ENCODE data around the gene PRDM10. TPM values are rescaled to one million over a fixed set of nuclear protein-coding genes. Genes with fewer than 3 reads are reported as not detected.

PRDM10 gene
- total RNA-seq, 1 experiment from 2014 or later: 7.7 TPM

DNA sequence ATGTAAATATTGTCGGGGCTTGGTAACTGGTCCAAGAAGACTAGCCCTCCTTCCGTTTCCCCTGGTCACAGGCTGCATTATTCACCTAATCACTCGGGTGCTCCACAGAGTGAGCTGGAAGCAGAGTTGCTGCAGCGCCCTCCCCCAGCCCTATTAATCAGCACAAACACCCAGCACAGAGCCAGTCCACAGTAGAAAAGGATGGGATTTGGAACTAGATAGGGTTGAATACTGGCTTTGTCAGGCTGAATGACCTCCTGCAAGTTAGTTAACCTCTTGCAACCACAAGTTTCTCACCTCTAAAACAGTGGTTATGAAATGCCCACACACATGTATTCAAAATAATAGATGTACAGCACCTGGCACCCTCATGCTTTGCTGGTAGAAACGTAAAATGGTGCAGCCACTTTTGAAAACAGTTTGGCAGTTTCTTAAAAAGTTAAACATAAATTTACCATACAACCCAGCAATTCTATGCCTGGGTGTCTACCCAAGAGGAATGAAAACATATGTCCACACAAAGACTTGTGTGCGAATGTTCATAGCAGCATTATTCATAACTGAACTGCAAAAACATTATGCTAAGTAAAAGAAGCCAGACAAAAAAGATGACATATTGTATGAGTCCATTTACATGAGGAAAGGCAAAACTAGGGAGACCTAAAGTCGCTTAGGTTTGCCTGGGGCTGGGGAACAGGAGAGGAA is 35.4 kb upstream of the PRDM10 start:
- Histone ChIP-seq H4K20me1 (ENCODE audit: control insufficient read depth, insufficient read depth, insufficient read length) (no peaks in the 10 kb centered on the region), H3K9me3 (ENCODE audit: control insufficient read depth, low read depth, low read length) (no peaks in the 10 kb centered on the region)
- peaks cover 12% of the 10 kb centered on the region in 2 experiments for H3K4me1 Mint-ChIP-seq

More for the DNA sequence above, 35.4 kb upstream of the PRDM10 start:
- Histone ChIP-seq H3T11ph (ENCODE audit: low read length) (no peak overlapping the region), H2BK5ac (ENCODE audit: insufficient read length, low read length) (no peak overlapping the region), H2AK5ac (ENCODE audit: insufficient read length, low read length) (no peak overlapping the region), H2AFZ (ENCODE audit: low read length) (no peak overlapping the region), H2BK120ac (ENCODE audit: low read depth, low read length, poor library complexity, severe bottlenecking) (no peak overlapping the region), H4K5ac (ENCODE audit: insufficient read length, low read depth, low read length) (no peak overlapping the region), H2BK12ac (ENCODE audit: insufficient read length, low read depth, low read length) (no peak overlapping the region), H3K56ac (ENCODE audit: insufficient read length, low read depth, low read length) (no peak overlapping the region), H2BK20ac (ENCODE audit: low read depth, low read length, poor library complexity, severe bottlenecking) (no peak overlapping the region), H4K91ac (ENCODE audit: insufficient read length, low read depth, low read length) (no peak overlapping the region), H3K79me1 (ENCODE audit: insufficient read depth, low read depth, low read length, poor library complexity, severe bottlenecking) (no peaks in the 10 kb centered on the region), H3K9ac (ENCODE audit: extremely low read depth, insufficient read length, low read length) (no peak overlapping the region), H3K23ac (ENCODE audit: insufficient read length, low read depth, low read length) (no peak overlapping the region), H3K18ac (ENCODE audit: insufficient read length, low read depth, low read length) (no peak overlapping the region), H3K79me2 (ENCODE audit: insufficient read depth, low read length) (no peaks in the 10 kb centered on the region), H3K27me3 (ENCODE audit: insufficient read depth, low read length) (no peaks in the 10 kb centered on the region), H4K8ac (replicated peaks; ENCODE audit: insufficient read length, low read depth, low read length) (no peak overlapping the region), H3K23me2 (ENCODE audit: insufficient read length, low read depth, low read length, poor library complexity, severe bottlenecking) (no peaks in the 10 kb centered on the region), H3K4ac (ENCODE audit: low read depth, low read length) (no peak overlapping the region), H3K14ac (ENCODE audit: insufficient read depth, low read length) (no peak overlapping the region), H3K4me2 (ENCODE audit: insufficient read depth, insufficient read length, low read length) (no peak overlapping the region), H3K27ac (ENCODE audit: insufficient read length, low read depth, low read length) (no peak overlapping the region), H2BK15ac (ENCODE audit: low read depth, low read length) (no peak overlapping the region), H3K4me1 (ENCODE audit: insufficient read depth, low read length) (no peaks in the 10 kb centered on the region; the same call in 1 of the 2 replicates)
- Mint-ChIP-seq H3K9me3 (no peaks in the 10 kb centered on the region; a peak in 1 of 5 replicates), H3K27me3 (ENCODE audit: low read depth) (no peaks in the 10 kb centered on the region), H3K27ac (peak overlapping the region in 2 of 3 experiments; percentile 1 to 6; a peak in 2 of 7 replicates), H3K36me3 (ENCODE audit: insufficient read depth in 1 of 3, low read depth in 3 of 3) (no peaks in the 10 kb centered on the region), H3K4me3 (no peak overlapping the region)
- peak; percentile 51 for DNase-seq
- TF ChIP-seq CTCF (conservative IDR thresholded peaks at IDR 0.05): no peak
- no CpG with 5 or more reads among the region's 7 CpGs for WGBS (ENCODE audit: extremely low coverage, insufficient read length, low lambda C conversion rate)

Data from H9 (cell line).